ENCODE results near the gene MALT1.
"Not testable (repeated sequence)": the region's sequence is repeated elsewhere in the genome, so short reads cannot be mapped to it uniquely, and the experiment has no call there.

The MALT1 gene

GRCh38 chr18:58756596-58757240 is 85.5 kb downstream of the MALT1 start:
- ChIA-PET CTCF (interaction anchor here (0.8 to 8.8 kb wide), 5 partner anchors 9 to 313 kb away, joined by 3 to 103 read pairs (median 8); no protein-coding TSS in a partner anchor), POLR2A (no interaction called here)
- no peak for DNase-seq (ENCODE audit: extremely low spot score)
- TF ChIP-seq, protein P1, sequence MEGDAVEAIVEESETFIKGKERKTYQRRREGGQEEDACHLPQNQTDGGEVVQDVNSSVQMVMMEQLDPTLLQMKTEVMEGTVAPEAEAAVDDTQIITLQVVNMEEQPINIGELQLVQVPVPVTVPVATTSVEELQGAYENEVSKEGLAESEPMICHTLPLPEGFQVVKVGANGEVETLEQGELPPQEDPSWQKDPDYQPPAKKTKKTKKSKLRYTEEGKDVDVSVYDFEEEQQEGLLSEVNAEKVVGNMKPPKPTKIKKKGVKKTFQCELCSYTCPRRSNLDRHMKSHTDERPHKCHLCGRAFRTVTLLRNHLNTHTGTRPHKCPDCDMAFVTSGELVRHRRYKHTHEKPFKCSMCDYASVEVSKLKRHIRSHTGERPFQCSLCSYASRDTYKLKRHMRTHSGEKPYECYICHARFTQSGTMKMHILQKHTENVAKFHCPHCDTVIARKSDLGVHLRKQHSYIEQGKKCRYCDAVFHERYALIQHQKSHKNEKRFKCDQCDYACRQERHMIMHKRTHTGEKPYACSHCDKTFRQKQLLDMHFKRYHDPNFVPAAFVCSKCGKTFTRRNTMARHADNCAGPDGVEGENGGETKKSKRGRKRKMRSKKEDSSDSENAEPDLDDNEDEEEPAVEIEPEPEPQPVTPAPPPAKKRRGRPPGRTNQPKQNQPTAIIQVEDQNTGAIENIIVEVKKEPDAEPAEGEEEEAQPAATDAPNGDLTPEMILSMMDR (IDR thresholded peaks at IDR 0.05; ENCODE audit: control extremely low read depth, extremely low read depth, low read depth, missing control alignments): no peak

- POLR2A ChIA-PET; DNase-seq (ENCODE audit: extremely low spot score): not testable (repeated sequence)
- CTCF ChIA-PET: interaction anchor here (3.3 kb wide), 1 partner anchor 228 kb away, joined by 12 read pairs; no protein-coding TSS in a partner anchor
Observed at GRCh38 chr18:58757351-58757750, 86.1 kb downstream of the MALT1 start.

DNA sequence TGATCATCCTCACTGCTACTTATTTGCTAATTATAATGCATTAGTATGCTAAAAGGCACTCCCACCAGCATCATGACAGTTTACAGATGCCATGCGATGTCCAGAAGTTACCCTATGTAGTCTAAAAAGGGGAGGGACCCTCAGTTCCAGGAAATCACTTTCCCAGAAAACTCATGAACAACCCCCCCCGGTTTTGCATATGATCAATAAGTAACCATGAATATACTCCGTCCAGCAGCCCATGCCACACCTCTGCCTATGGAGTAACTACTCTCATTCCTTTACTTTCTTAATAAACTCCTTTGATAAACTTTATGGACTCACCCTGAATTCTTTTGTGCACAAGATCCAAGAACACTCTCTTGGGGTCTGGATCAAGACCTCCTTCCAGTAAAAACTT is 86.8 kb downstream of the MALT1 start:
- CTCF ChIA-PET: interaction anchor here (0.8 to 14.0 kb wide), 3 partner anchors 9 to 226 kb away, joined by 3 to 366 read pairs (median 3); no protein-coding TSS in a partner anchor
- TF ChIP-seq, protein P1 (IDR thresholded peaks at IDR 0.05; ENCODE audit: control extremely low read depth, extremely low read depth, low read depth, missing control alignments): no peak
- POLR2A ChIA-PET: no interaction called here
- DNase-seq (ENCODE audit: extremely low spot score): no peak

DNA sequence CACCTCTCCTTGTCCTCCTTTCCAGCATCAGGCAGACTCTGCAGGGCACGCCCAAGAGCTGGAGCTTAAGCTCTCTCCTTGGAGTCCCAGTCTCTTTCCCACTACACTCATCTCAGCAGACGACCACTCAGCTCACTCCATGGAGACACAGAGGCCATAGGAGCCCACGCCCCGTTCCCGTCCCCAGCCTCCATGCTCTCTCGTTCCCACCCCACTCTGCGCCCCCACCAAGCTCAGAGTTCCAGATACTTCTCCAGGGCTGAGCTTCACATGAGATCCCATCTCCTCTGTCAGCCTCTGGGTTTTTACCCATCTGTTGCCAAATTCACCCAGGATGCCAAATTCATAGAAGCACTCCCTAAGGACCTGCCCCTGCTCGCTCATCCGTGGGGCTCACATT is 87.3 kb downstream of the MALT1 start:
- no peak for DNase-seq (ENCODE audit: extremely low spot score)
- CTCF ChIA-PET: interaction anchor here (0.8 to 14.0 kb wide), 3 partner anchors 9 to 227 kb away, joined by 3 to 366 read pairs (median 3); no protein-coding TSS in a partner anchor
- POLR2A ChIA-PET: no interaction called here
- TF ChIP-seq, protein P1 (IDR thresholded peaks at IDR 0.05; ENCODE audit: control extremely low read depth, extremely low read depth, low read depth, missing control alignments): no peak

GRCh38 chr18:58761241-58761969 is 90.1 kb downstream of the MALT1 start:
- ChIA-PET CTCF (interaction anchor here (0.5 to 14.0 kb wide), 7 partner anchors 9 to 718 kb away, joined by 3 to 366 read pairs (median 34); no protein-coding TSS in a partner anchor), POLR2A (no interaction called here)
- TF ChIP-seq, protein P1 (IDR thresholded peaks at IDR 0.05; ENCODE audit: control extremely low read depth, extremely low read depth, low read depth, missing control alignments): no peak
- DNase-seq (ENCODE audit: extremely low spot score): peak; percentile 71

GRCh38 chr18:58761970-58762780 is 90.9 kb downstream of the MALT1 start:
- ChIA-PET POLR2A (interaction anchor here (0.6 kb wide), 1 partner anchor 258 kb away, joined by 3 read pairs; no protein-coding TSS in a partner anchor), CTCF (interaction anchor here (1.0 to 14.0 kb wide), 12 partner anchors 9 to 719 kb away, joined by 3 to 366 read pairs (median 28); no protein-coding TSS in a partner anchor)
- DNase-seq (ENCODE audit: extremely low spot score): no peak
- TF ChIP-seq, protein P1 (IDR thresholded peaks at IDR 0.05; ENCODE audit: control extremely low read depth, extremely low read depth, low read depth, missing control alignments): no peak
